Naive thymus-derived CD4-positive, alpha-beta T cell (primary cell): ENCODE measurements around the gene AKAP8. TPM values are rescaled to one million over a fixed set of nuclear protein-coding genes. Genes with fewer than 3 reads are reported as not detected.

Source experiments
- ATAC-seq: fragments of 150-1000 bp; cut with Tn5 transposase; 2 replicates; pipeline ENCODE4 v1.10.0; 2021; ENCODE audit warnings: mild to moderate bottlenecking, moderate library complexity
- CTCF ChIA-PET: fragments of 350-600 bp; sonication (Branson Sonifier 250); formaldehyde crosslinking; loops from one replicate; lab custom pipeline; 2021; ENCODE audit warnings: antibody characterized with exemption; lab: Charles Lee
- POLR2A ChIA-PET: fragments of 350-600 bp; sonication (Branson Sonifier 250); formaldehyde crosslinking; loops from one replicate; lab custom pipeline; 2021; ENCODE audit warnings: antibody characterized with exemption, inconsistent platforms; lab: Charles Lee
- DNase-seq, 9 donors: peaks; one replicate each; pipeline versions ENCODE4 v3.0.0 to v3.0.0-alpha.2; 2020 to 2022; ENCODE audit warnings: mixed read lengths in 1 of 9
- H3K27ac ChIP-seq: one replicate; pipeline ENCODE4 v1.7.0; 2013; ENCODE audit warnings: mild to moderate bottlenecking, low read depth, low read length, moderate library complexity
- H3K27me3 ChIP-seq, 2 donors: one replicate each; pipeline ENCODE4 v1.7.0; 2013; ENCODE audit warnings: low read length in 2 of 2, mild to moderate bottlenecking in 2 of 2, moderate library complexity in 2 of 2; ENCODE audit not compliant: control insufficient read depth in 2 of 2, insufficient read depth in 2 of 2
- H3K36me3 ChIP-seq, 3 experiments: 1 replicate in 2 of 3; 2 replicates in 1 of 3; pipeline ENCODE4 v1.7.0; 2013; ENCODE audit warnings: low read length in 3 of 3, mild to moderate bottlenecking in 3 of 3, moderate library complexity in 1 of 3; ENCODE audit not compliant: insufficient read depth in 3 of 3, control insufficient read depth in 2 of 3
- H3K4me1 ChIP-seq, 2 donors: one replicate each; pipeline ENCODE4 v1.7.0; 2013; ENCODE audit warnings: low read length in 2 of 2, mild to moderate bottlenecking in 2 of 2, moderate library complexity in 1 of 2; ENCODE audit not compliant: control insufficient read depth in 2 of 2, insufficient read depth in 2 of 2
- H3K4me3 ChIP-seq: 2 replicates; pipeline ENCODE4 v1.7.0; 2013; ENCODE audit warnings: mild to moderate bottlenecking, low read length
- H3K9me3 ChIP-seq, 3 experiments: 1 replicate in 2 of 3; 2 replicates in 1 of 3; pipeline ENCODE4 v1.7.0; 2013; ENCODE audit warnings: low read length in 3 of 3; ENCODE audit not compliant: control insufficient read depth in 2 of 3
- H3K27ac Mint-ChIP-seq, 9 donors: one replicate each; pipeline ENCODE4 v1.8.0; 2020 to 2022; ENCODE audit warnings: mixed read lengths in 9 of 9, mild to moderate bottlenecking in 8 of 9, moderate library complexity in 5 of 9, inconsistent platforms in 2 of 9
- H3K27me3 Mint-ChIP-seq, 5 donors: one replicate each; pipeline ENCODE4 v1.8.0; 2021 to 2022; ENCODE audit warnings: mixed read lengths in 5 of 5, mild to moderate bottlenecking in 1 of 5
- H3K36me3 Mint-ChIP-seq, 5 donors: one replicate each; pipeline ENCODE4 v1.8.0; 2020 to 2022; ENCODE audit warnings: mixed read lengths in 5 of 5, mild to moderate bottlenecking in 3 of 5, inconsistent platforms in 1 of 5
- H3K4me1 Mint-ChIP-seq, 7 donors: one replicate each; pipeline ENCODE4 v1.8.0; 2020 to 2022; ENCODE audit warnings: mixed read lengths in 7 of 7, mild to moderate bottlenecking in 3 of 7, inconsistent platforms in 1 of 7
- H3K4me3 Mint-ChIP-seq, 10 donors: one replicate each; pipeline ENCODE4 v1.8.0; 2020 to 2022; ENCODE audit warnings: mild to moderate bottlenecking in 10 of 10, mixed read lengths in 10 of 10, moderate library complexity in 6 of 10, inconsistent platforms in 2 of 10
- H3K9me3 Mint-ChIP-seq, 11 donors: one replicate each; pipeline ENCODE4 v1.8.0; 2020 to 2022; ENCODE audit warnings: mixed read lengths in 11 of 11, mild to moderate bottlenecking in 4 of 11, inconsistent platforms in 1 of 11, moderate library complexity in 1 of 11
- intact Hi-C, 2 donors: fragments of 100-400 bp; cut with micrococcal nuclease; formaldehyde crosslinking; loops; one replicate each; pipeline ENCODE4 v1.15.1; 2023
- polyA plus RNA-seq, 2 donors: library from polyadenylated mRNA; unstranded; fragments of 300-500 nt; fragmentation: Illumina TruSeq; gene quantifications; one replicate each; pipeline ENCODE4 v1.2.3, GENCODE V29; 2021
- total RNA-seq, 6 experiments: library from RNA in 5 of 6; stranded (reverse) in 5 of 6; gene quantifications; 1 replicate in 5 of 6; 2 replicates in 1 of 6; pipeline ENCODE4 v1.2.3 and lab custom pipeline; 2021 to 2026

AKAP8 gene
- total and polyA plus RNA-seq, 7 experiments from 2014 or later, result 11.9 to 81.2 (median 76.4) TPM

- no peak for ATAC-seq
- no peak overlapping the region for H3K4me3 ChIP-seq
- intact Hi-C loops, result no loop called here
- Mint-ChIP-seq H3K4me1 (peaks cover 10 to 29% (median 20%) of the 10 kb centered on the region in 7 donors), H3K36me3 (peaks cover 14 to 51% (median 15%) of the 10 kb centered on the region in 5 donors), H3K9me3 (peaks cover 0 to 1% (median 0%) of the 10 kb centered on the region in 11 donors), H3K27ac (no peak overlapping the region), H3K27me3 (no peaks in the 10 kb centered on the region), H3K4me3 (no peak overlapping the region)
- no peaks in the 10 kb centered on the region for H3K9me3 ChIP-seq
- DNase-seq, result no peak
- ChIA-PET CTCF (no interaction called here), POLR2A (interaction anchor here (0.6 kb wide), 2 partner anchors 15 to 25 kb away, joined by 3 read pairs; no protein-coding TSS in a partner anchor)
- peaks cover 0 to 94% (median 15%) of the 10 kb centered on the region in 3 experiments for H3K36me3 ChIP-seq
- no peaks in the 10 kb centered on the region for H3K4me1 ChIP-seq
- H3K27ac ChIP-seq, result no peak overlapping the region
- no peaks in the 10 kb centered on the region for H3K27me3 ChIP-seq
Observed at GRCh38 chr19:15400521-15401396, 21.2 kb upstream of the AKAP8 start.

DNA sequence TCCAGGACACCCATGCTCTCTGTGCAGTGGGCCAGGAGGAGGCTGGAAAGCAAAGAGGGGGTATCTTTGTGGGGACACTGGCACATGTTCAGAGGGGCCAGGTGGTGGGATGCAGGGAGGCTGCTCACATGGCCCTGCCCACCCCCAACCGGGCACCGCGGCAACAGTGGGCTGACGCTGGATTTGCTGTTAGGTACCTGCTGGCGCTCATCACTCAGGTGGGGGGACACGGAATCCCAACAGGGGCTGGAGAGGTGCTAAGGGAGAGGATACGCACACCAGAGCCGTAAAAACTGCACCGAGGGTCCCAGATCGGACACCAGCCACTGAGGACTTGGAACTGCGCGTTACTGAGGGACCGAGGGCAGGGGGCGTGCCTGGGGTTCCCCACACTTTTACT, 20.0 kb upstream of the AKAP8 start:
- intact Hi-C loops, result no loop called here
- Mint-ChIP-seq H3K27ac (no peak overlapping the region), H3K4me1 (peaks cover 4 to 21% (median 11%) of the 10 kb centered on the region in 7 donors), H3K4me3 (no peak overlapping the region), H3K9me3 (peaks cover 0 to 1% (median 0%) of the 10 kb centered on the region in 11 donors), H3K36me3 (peaks cover 14 to 55% (median 17%) of the 10 kb centered on the region in 5 donors), H3K27me3 (no peaks in the 10 kb centered on the region)
- CTCF ChIA-PET, result no interaction called here
- DNase-seq (no peak), ATAC-seq (no peak)
- H3K36me3 ChIP-seq, result peaks cover 0 to 94% (median 15%) of the 10 kb centered on the region in 3 experiments
- no peaks in the 10 kb centered on the region for H3K9me3 ChIP-seq
- H3K27ac ChIP-seq, result no peak overlapping the region
- no peaks in the 10 kb centered on the region for H3K4me1 ChIP-seq
- no peaks in the 10 kb centered on the region for H3K27me3 ChIP-seq
- no peak overlapping the region for H3K4me3 ChIP-seq
- POLR2A ChIA-PET, result interaction anchor here (1.5 kb wide), 1 partner anchor 19 kb away, joined by 4 read pairs; the partner anchor contains the start of gene AKAP8L

DNA sequence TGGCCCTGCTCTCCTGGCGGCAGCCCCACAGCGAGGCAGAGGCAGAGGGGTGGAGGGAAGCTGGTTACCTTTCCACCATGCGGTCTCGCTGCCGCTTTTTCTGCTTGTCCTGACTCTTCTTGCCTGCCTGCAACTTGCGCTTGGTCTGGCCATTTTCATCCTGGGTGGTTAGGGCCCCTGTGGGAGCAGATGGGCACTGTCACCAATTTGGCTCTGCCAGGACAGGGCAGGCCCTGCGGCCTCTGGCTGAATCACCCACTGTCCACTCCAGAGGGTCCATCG, 19.6 kb upstream of the AKAP8 start:
- Mint-ChIP-seq H3K27me3 (no peaks in the 10 kb centered on the region), H3K4me1 (peaks cover 1 to 17% (median 7%) of the 10 kb centered on the region in 7 donors), H3K9me3 (peaks cover 0 to 1% (median 0%) of the 10 kb centered on the region in 11 donors), H3K27ac (no peak overlapping the region), H3K36me3 (peaks cover 15 to 52% (median 17%) of the 10 kb centered on the region in 5 donors), H3K4me3 (no peak overlapping the region)
- CTCF ChIA-PET, result no interaction called here
- H3K4me1 ChIP-seq, result no peaks in the 10 kb centered on the region
- intact Hi-C loops, result no loop called here
- no peak overlapping the region for H3K27ac ChIP-seq
- H3K27me3 ChIP-seq, result no peaks in the 10 kb centered on the region
- no peaks in the 10 kb centered on the region for H3K9me3 ChIP-seq
- peaks cover 0 to 89% (median 15%) of the 10 kb centered on the region in 3 experiments for H3K36me3 ChIP-seq
- no peak for DNase-seq
- no peak for ATAC-seq
- POLR2A ChIA-PET, result interaction anchor here (1.5 kb wide), 1 partner anchor 19 kb away, joined by 4 read pairs; the partner anchor contains the start of gene AKAP8L
- H3K4me3 ChIP-seq, result no peak overlapping the region

GRCh38 chr19:15398501-15399233, 19.1 kb upstream of the AKAP8 start:
- intact Hi-C loops, result no loop called here
- no peak overlapping the region for H3K27ac Mint-ChIP-seq
- POLR2A ChIA-PET, result interaction anchor here (1.5 kb wide), 1 partner anchor 20 kb away, joined by 4 read pairs; the partner anchor contains the start of gene AKAP8L
- H3K9me3 Mint-ChIP-seq, result peaks cover 0 to 1% (median 0%) of the 10 kb centered on the region in 11 donors
- H3K27me3 Mint-ChIP-seq, result no peaks in the 10 kb centered on the region
- CTCF ChIA-PET, result no interaction called here
- H3K9me3 ChIP-seq, result no peaks in the 10 kb centered on the region
- no peak overlapping the region for H3K4me3 Mint-ChIP-seq
- H3K36me3 ChIP-seq, result peaks cover 0 to 84% (median 13%) of the 10 kb centered on the region in 3 experiments
- H3K4me3 ChIP-seq, result no peak overlapping the region
- H3K27ac ChIP-seq, result no peak overlapping the region
- ATAC-seq (no peak), DNase-seq (no peak)
- peaks cover 19 to 55% (median 21%) of the 10 kb centered on the region in 5 donors for H3K36me3 Mint-ChIP-seq
- no peaks in the 10 kb centered on the region for H3K4me1 ChIP-seq
- H3K27me3 ChIP-seq, result no peaks in the 10 kb centered on the region
- H3K4me1 Mint-ChIP-seq, result peaks cover 0 to 13% (median 6%) of the 10 kb centered on the region in 7 donors

- Histone ChIP-seq H3K36me3 (peaks cover 0 to 75% (median 12%) of the 10 kb centered on the region in 3 experiments), H3K4me1 (no peaks in the 10 kb centered on the region), H3K9me3 (no peaks in the 10 kb centered on the region), H3K27ac (no peak overlapping the region), H3K4me3 (no peak overlapping the region), H3K27me3 (no peaks in the 10 kb centered on the region)
- Mint-ChIP-seq H3K36me3 (peaks cover 20 to 59% (median 25%) of the 10 kb centered on the region in 5 donors), H3K4me3 (no peak overlapping the region), H3K9me3 (peaks cover 0 to 1% (median 0%) of the 10 kb centered on the region in 11 donors), H3K27ac (peak overlapping the region in 2 of 9 donors; percentile 21 to 54), H3K4me1 (peaks cover 0 to 10% (median 3%) of the 10 kb centered on the region in 7 donors), H3K27me3 (no peaks in the 10 kb centered on the region)
- ChIA-PET POLR2A (interaction anchor here (0.8 to 1.5 kb wide), 2 partner anchors 18 to 21 kb away, joined by 3 to 4 read pairs; partner anchors contain the start of genes AKAP8 and AKAP8L), CTCF (no interaction called here)
- intact Hi-C loops, result no loop called here
- DNase-seq (no peak), ATAC-seq (no peak)
Observed at GRCh38 chr19:15397782-15398181, 18.2 kb upstream of the AKAP8 start.

DNA sequence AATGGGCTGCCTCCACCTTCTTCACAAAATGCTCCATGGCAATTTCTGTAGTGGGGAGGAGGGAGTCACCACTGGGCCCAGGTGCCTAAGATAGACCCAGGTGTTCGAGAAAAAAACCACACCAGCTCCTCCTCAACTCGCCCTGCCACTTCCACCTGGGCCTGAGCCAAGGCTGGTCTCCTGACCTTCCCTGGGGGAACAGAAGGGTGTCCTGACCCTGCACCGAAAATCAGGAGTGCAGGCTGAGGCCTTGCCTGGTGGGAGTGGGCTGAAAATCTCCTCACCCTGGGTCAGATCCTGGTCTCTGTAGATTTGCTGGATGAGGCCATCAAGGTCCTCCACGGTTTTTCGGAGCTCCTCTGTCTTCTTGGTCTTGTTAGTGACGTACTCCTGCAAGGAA, 17.6 kb upstream of the AKAP8 start:
- peaks cover 20 to 57% (median 25%) of the 10 kb centered on the region in 5 donors for H3K36me3 Mint-ChIP-seq
- peak overlapping the region in 3 of 9 donors; percentile 22 to 60 (median 54) for H3K27ac Mint-ChIP-seq
- Histone ChIP-seq H3K36me3 (peaks cover 0 to 70% (median 12%) of the 10 kb centered on the region in 3 experiments), H3K27me3 (no peaks in the 10 kb centered on the region), H3K4me3 (no peak overlapping the region), H3K27ac (no peak overlapping the region), H3K9me3 (no peaks in the 10 kb centered on the region), H3K4me1 (no peaks in the 10 kb centered on the region)
- ChIA-PET POLR2A (interaction anchor here (0.8 kb wide), 1 partner anchor 18 kb away, joined by 3 read pairs; the partner anchor contains the start of gene AKAP8), CTCF (no interaction called here)
- DNase-seq, result no peak
- H3K4me3 Mint-ChIP-seq, result no peak overlapping the region
- ATAC-seq, result no peak
- intact Hi-C loops, result no loop called here
- no peaks in the 10 kb centered on the region for H3K27me3 Mint-ChIP-seq
- peaks cover 0 to 1% (median 0%) of the 10 kb centered on the region in 11 donors for H3K9me3 Mint-ChIP-seq
- H3K4me1 Mint-ChIP-seq, result peaks cover 0 to 10% (median 3%) of the 10 kb centered on the region in 7 donors
